Erythroblast (primary cell): Measurements from ENCODE around the gene FMN1.

Source experiments
- GATA1 ChIP-seq: IDR thresholded peaks from 2 replicates; pipeline ENCODE4 v1.6.1; 2011; ENCODE audit warnings: low read depth, mild to moderate bottlenecking, control low read depth, low read length, moderate library complexity
- POLR2A ChIP-seq: IDR thresholded peaks from 2 replicates; pipeline ENCODE4 v1.6.1; 2011; ENCODE audit warnings: mild to moderate bottlenecking, low read length

DNA sequence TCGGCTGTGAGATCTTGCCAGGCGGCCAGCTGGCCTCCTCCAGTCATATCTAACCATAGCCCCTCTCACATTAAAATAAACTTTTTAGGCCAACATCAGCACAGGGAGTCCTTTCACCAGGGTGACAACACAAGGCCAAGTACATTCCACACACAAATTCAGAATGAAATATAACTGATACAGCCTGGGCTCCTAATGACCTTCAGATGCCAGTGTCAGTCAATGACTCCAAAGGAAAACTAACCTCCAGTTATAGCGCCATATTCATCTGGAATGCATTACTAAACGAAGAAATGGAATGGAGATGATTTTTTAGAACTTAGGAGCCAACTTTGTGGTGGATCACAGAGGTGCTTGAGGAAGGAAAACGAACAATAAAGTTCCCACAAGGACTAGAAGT, 271.3 kb downstream of the FMN1 start:
- no peak for TF ChIP-seq POLR2A
- no peak for TF ChIP-seq GATA1
